HepG2 (cell line): Measurements from ENCODE around the gene PXMP4. TPM values are rescaled to one million over a fixed set of nuclear protein-coding genes. Genes with fewer than 3 reads are reported as not detected.
A peak's percentile ranks its signal among the peaks of the same experiment; 100 is the strongest.

ENCODE experiments used
- E2F5 ChIP-seq: sonication (generic); formaldehyde crosslinking; conservative IDR thresholded peaks from 2 replicates; pipeline ENCODE4 v1.4.0; 2020; ENCODE audit warnings: missing genetic modification reagents
- EED ChIP-seq: sonication (generic); formaldehyde crosslinking; IDR thresholded peaks from 2 replicates; pipeline ENCODE4 v1.5.0; 2020; ENCODE audit warnings: mild to moderate bottlenecking, missing genetic modification reagents
- MAX ChIP-seq: IDR thresholded peaks from 2 replicates; pipeline ENCODE4 v1.6.1; 2012; ENCODE audit warnings: inconsistent platforms
- NFE2 ChIP-seq: sonication (generic); formaldehyde crosslinking; IDR thresholded peaks from 2 replicates; pipeline ENCODE4 v1.4.0; 2020; ENCODE audit warnings: missing genetic modification reagents
- PREB ChIP-seq: sonication (generic); formaldehyde crosslinking; IDR thresholded peaks from 2 replicates; pipeline ENCODE4 v1.4.0; 2020; ENCODE audit warnings: missing genetic modification reagents
- ZFX ChIP-seq: sonication (generic); formaldehyde crosslinking; IDR thresholded peaks from 2 replicates; pipeline ENCODE4 v1.4.0; 2020; ENCODE audit warnings: mild to moderate bottlenecking, low read depth, missing genetic modification reagents, moderate library complexity
- ZNF124 ChIP-seq: sonication (generic); formaldehyde crosslinking; IDR thresholded peaks from 2 replicates; pipeline ENCODE4 v1.4.0; 2020; ENCODE audit warnings: missing genetic modification reagents
- ZNF30 ChIP-seq: sonication (generic); formaldehyde crosslinking; IDR thresholded peaks from 2 replicates; pipeline ENCODE4 v1.5.0; 2020; ENCODE audit warnings: mild to moderate bottlenecking, missing genetic modification reagents
- ZNF607 ChIP-seq: sonication (generic); formaldehyde crosslinking; IDR thresholded peaks from 2 replicates; pipeline ENCODE4 v1.5.1; 2020; ENCODE audit warnings: missing genetic modification reagents, mild to moderate bottlenecking, borderline replicate concordance
- polyA plus RNA-seq, 8 experiments: library from polyadenylated mRNA; depleted of rRNA in 3 of 8; stranded (reverse) in 7 of 8; unstranded in 1 of 8; fragments of >200 nt; fragmentation: Illumina TruSeq in 4 of 8; extraction: Trizol in 4 of 8; gene quantifications; 2 replicates each; pipeline versions ENCODE4 v1.2.1 to v1.2.3, GENCODE V29; 2011 to 2016; ENCODE audit warnings: low read depth in 4 of 8, missing spikeins in 1 of 8, mixed read lengths in 1 of 8; ENCODE audit not compliant: insufficient read depth in 1 of 8
- total RNA-seq, 5 experiments: library from RNA; depleted of rRNA; stranded (reverse); fragments of >200 nt; fragmentation: Illumina TruSeq; extraction: Trizol; gene quantifications; 2 replicates each; pipeline ENCODE4 v1.2.3, GENCODE V29; 2016; ENCODE audit warnings: low read depth in 1 of 5
- TF ChIP-seq, protein P1 (sequence below): sonication (generic); formaldehyde crosslinking; IDR thresholded peaks from one replicate; pipeline ENCODE4 v1.5.1; 2020; ENCODE audit warnings: mild to moderate bottlenecking, missing genetic modification reagents; ENCODE audit errors: not compliant biosample characterization
- TF ChIP-seq, protein P2 (sequence below): IDR thresholded peaks from 2 replicates; pipeline ENCODE4 v1.6.1; 2016
- TF ChIP-seq, protein P3 (sequence below): sonication (generic); formaldehyde crosslinking; IDR thresholded peaks from 2 replicates; pipeline ENCODE4 v1.9.0; 2021; ENCODE audit warnings: missing genetic modification reagents, borderline replicate concordance

PXMP4 gene
- total and polyA plus RNA-seq, 2 of the 13 experiments (the other 11 are each of a cell fraction or from before 2014, with no cell fraction given) = not detected

DNA sequence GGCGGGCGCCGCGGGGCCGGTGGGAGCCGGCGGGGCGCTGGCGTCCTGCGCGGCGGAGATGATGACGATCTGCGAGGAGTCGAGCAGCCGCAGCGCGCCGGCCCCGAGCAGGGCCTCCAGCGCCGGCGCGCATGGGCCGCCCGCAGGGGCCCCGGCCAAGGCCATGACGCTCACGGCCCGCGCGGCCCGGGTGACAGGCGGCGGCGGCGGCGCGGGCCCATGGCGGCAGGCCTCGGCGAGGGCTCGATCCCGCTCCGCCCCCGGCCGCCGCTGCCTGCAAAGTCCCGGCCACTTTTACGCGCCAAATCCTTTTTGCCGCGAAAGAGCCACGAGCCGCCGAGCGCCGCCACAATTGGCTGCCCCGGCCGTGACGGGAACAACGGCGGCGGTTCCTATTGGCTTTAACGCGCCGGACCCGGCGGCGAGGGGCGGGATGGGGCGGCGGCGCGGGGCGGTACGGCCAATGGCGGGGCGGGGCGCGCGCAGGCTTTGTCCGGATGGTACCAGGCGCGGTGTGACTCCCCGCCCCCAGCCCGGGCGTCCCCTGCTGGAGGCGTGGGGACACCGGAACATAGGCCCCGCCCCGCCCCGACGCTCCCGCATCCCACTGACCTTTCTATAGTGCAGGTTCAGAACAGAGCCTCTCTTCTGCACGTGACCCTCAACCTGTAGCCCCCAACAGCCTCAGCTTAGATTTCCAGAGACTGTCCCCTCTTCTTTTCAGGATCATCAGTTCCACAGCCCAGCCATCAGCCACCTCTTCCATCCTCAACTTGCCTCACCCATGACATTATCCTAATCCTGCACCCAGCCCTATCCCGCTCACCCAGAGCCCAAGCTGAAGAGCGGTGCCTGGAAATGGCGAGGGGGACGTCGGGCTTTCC lies 33.8 kb downstream of the PXMP4 start, which contains the start of gene E2F1 (continued):
- TF ChIP-seq, protein P1, sequence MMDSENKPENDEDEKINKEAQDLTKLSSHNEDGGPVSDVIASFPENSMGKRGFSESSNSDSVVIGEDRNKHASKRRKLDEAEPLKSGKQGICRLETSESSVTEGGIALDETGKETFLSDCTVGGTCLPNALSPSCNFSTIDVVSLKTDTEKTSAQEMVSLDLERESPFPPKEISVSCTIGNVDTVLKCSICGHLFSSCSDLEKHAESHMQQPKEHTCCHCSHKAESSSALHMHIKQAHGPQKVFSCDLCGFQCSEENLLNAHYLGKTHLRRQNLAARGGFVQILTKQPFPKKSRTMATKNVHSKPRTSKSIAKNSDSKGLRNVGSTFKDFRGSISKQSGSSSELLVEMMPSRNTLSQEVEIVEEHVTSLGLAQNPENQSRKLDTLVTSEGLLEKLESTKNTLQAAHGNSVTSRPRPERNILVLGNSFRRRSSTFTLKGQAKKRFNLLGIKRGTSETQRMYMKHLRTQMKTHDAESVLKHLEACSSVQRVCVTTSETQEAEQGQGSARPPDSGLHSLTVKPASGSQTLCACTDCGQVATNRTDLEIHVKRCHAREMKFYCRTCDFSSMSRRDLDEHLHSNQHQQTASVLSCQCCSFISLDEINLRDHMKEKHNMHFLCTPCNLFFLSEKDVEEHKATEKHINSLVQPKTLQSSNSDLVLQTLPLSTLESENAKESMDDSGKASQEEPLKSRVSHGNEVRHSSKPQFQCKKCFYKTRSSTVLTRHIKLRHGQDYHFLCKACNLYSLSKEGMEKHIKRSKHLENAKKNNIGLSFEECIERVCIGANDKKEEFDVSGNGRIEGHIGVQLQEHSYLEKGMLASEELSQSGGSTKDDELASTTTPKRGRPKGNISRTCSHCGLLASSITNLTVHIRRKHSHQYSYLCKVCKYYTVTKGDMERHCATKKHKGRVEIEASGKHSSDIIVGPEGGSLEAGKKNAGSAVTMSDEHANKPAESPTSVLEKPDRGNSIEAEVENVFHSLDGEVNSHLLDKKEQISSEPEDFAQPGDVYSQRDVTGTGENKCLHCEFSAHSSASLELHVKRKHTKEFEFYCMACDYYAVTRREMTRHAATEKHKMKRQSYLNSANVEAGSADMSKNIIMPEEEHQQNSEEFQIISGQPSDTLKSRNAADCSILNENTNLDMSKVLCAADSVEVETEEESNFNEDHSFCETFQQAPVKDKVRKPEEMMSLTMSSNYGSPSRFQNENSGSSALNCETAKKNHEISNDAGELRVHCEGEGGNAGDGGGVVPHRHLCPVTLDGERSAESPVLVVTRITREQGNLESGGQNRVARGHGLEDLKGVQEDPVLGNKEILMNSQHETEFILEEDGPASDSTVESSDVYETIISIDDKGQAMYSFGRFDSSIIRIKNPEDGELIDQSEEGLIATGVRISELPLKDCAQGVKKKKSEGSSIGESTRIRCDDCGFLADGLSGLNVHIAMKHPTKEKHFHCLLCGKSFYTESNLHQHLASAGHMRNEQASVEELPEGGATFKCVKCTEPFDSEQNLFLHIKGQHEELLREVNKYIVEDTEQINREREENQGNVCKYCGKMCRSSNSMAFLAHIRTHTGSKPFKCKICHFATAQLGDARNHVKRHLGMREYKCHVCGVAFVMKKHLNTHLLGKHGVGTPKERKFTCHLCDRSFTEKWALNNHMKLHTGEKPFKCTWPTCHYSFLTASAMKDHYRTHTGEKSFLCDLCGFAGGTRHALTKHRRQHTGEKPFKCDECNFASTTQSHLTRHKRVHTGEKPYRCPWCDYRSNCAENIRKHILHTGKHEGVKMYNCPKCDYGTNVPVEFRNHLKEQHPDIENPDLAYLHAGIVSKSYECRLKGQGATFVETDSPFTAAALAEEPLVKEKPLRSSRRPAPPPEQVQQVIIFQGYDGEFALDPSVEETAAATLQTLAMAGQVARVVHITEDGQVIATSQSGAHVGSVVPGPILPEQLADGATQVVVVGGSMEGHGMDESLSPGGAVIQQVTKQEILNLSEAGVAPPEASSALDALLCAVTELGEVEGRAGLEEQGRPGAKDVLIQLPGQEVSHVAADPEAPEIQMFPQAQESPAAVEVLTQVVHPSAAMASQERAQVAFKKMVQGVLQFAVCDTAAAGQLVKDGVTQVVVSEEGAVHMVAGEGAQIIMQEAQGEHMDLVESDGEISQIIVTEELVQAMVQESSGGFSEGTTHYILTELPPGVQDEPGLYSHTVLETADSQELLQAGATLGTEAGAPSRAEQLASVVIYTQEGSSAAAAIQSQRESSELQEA (CRISPR knock-in tag) = peak; percentile 31
- TF ChIP-seq ZNF607 (CRISPR knock-in tag) (0 out of 2 replicates have a peak, but pooled peaks have one; percentile 54), ZFX (peak; percentile 65), MAX (peak; percentile 98), ZNF30 (CRISPR knock-in tag) (no peak), E2F5 (CRISPR knock-in tag) (peak; percentile 98), PREB (CRISPR knock-in tag) (no peak), EED (CRISPR knock-in tag) (peak; percentile 81; the same call in 1 of the 2 replicates), ZNF124 (CRISPR knock-in tag) (peak; percentile 90), NFE2 (no peak)
- TF ChIP-seq, protein P2, sequence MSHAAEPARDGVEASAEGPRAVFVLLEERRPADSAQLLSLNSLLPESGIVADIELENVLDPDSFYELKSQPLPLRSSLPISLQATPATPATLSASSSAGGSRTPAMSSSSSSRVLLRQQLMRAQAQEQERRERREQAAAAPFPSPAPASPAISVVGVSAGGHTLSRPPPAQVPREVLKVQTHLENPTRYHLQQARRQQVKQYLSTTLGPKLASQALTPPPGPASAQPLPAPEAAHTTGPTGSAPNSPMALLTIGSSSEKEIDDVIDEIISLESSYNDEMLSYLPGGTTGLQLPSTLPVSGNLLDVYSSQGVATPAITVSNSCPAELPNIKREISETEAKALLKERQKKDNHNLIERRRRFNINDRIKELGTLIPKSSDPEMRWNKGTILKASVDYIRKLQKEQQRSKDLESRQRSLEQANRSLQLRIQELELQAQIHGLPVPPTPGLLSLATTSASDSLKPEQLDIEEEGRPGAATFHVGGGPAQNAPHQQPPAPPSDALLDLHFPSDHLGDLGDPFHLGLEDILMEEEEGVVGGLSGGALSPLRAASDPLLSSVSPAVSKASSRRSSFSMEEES (CRISPR knock-in tag) = peak; percentile 88
- TF ChIP-seq, protein P3, sequence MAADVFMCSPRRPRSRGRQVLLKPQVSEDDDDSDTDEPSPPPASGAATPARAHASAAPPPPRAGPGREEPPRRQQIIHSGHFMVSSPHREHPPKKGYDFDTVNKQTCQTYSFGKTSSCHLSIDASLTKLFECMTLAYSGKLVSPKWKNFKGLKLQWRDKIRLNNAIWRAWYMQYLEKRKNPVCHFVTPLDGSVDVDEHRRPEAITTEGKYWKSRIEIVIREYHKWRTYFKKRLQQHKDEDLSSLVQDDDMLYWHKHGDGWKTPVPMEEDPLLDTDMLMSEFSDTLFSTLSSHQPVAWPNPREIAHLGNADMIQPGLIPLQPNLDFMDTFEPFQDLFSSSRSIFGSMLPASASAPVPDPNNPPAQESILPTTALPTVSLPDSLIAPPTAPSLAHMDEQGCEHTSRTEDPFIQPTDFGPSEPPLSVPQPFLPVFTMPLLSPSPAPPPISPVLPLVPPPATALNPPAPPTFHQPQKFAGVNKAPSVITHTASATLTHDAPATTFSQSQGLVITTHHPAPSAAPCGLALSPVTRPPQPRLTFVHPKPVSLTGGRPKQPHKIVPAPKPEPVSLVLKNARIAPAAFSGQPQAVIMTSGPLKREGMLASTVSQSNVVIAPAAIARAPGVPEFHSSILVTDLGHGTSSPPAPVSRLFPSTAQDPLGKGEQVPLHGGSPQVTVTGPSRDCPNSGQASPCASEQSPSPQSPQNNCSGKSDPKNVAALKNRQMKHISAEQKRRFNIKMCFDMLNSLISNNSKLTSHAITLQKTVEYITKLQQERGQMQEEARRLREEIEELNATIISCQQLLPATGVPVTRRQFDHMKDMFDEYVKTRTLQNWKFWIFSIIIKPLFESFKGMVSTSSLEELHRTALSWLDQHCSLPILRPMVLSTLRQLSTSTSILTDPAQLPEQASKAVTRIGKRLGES (CRISPR knock-in tag) = peak; percentile 85; the same call in 1 of the 2 replicates
